ENCODE results near the gene MYO9A.

Gene MYO9A

DNA sequence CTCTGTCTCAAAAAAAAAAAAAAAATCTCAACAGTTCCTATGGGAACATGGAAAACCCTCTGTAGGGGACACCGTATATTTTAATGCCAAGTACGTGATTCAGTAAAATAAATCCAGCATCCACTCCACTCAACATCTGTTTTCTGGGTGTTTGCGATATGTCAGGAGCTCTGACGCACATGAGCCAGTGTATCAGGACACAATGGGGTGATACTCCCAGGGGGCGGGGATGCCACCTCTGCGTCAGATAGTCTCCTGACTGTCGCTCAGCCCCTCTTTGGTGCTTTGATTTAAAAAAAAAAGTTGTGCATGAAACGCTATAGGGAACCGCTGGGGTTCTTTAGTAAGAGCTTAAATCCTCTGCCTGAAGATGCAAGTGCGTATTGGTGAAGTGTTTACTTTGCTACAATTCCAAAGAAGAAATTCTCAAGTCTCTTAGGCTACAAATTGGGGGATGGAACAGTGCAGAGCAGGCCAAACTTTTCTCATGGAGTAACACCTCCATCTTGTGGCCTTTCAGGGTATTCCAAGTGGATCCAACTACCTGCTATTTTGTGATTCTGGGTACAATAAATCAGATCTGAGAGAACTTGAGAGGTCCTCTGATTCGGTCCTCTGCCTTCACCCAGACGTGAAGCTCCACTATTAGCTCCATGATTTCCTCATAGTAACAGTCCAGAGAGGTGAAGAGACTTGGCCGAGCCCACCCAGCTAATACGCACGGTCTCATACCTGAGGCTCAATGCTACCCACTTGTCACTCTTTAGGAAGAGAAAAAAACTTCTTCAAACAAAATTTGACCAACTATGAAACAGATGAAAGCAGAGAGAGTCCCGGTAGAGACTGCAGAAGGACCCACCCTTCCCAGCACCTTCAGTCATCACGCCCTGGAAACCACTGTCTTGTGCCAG is 316.9 kb downstream of the MYO9A start:
- Histone ChIP-seq H3K4me3 (ENCODE audit: low read depth, low read length) (no peak overlapping the region), H3K27ac (ENCODE audit: extremely low read depth, low read depth, low read length) (no peak overlapping the region), H3K4me1 (ENCODE audit: control insufficient read depth, insufficient read depth, low read length) (peaks cover 6% of the 10 kb centered on the region), H3K9me3 (ENCODE audit: control insufficient read depth, insufficient read depth, low read depth, low read length) (no peaks in the 10 kb centered on the region), H3K36me3 (ENCODE audit: control insufficient read depth in 2 of 2, insufficient read depth in 1 of 2, low read length in 2 of 2) (no peaks in the 10 kb centered on the region; a peak in 1 of 3 replicates)
- ChIA-PET POLR2A (interaction anchor here (0.7 kb wide), 1 partner anchor 341 kb away, joined by 3 read pairs; no protein-coding TSS in a partner anchor), CTCF (interaction anchor here (0.6 to 9.3 kb wide), 65 partner anchors 9 to 1221 kb away, joined by 3 to 140 read pairs (median 4); partner anchors contain the start of gene NR2E3)
- TF ChIP-seq, protein P1, sequence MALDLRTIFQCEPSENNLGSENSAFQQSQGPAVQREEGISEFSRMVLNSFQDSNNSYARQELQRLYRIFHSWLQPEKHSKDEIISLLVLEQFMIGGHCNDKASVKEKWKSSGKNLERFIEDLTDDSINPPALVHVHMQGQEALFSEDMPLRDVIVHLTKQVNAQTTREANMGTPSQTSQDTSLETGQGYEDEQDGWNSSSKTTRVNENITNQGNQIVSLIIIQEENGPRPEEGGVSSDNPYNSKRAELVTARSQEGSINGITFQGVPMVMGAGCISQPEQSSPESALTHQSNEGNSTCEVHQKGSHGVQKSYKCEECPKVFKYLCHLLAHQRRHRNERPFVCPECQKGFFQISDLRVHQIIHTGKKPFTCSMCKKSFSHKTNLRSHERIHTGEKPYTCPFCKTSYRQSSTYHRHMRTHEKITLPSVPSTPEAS (tag by site-specific recombination; IDR thresholded peaks at IDR 0.05) = no peak
- TF ChIP-seq ZEB2 (tag by site-specific recombination; IDR thresholded peaks at IDR 0.05) = 0 out of 2 replicates have a peak, but pooled peaks have one; percentile 35
- TF ChIP-seq, protein P2, sequence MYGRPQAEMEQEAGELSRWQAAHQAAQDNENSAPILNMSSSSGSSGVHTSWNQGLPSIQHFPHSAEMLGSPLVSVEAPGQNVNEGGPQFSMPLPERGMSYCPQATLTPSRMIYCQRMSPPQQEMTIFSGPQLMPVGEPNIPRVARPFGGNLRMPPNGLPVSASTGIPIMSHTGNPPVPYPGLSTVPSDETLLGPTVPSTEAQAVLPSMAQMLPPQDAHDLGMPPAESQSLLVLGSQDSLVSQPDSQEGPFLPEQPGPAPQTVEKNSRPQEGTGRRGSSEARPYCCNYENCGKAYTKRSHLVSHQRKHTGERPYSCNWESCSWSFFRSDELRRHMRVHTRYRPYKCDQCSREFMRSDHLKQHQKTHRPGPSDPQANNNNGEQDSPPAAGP (tag by site-specific recombination; IDR thresholded peaks at IDR 0.05) = no peak
- no peak for TF ChIP-seq ZNF404 (tag by site-specific recombination; IDR thresholded peaks at IDR 0.05)
- no peak for TF ChIP-seq ZNF707 (tag by site-specific recombination; IDR thresholded peaks at IDR 0.05)
- no peak for TF ChIP-seq ZFHX2 (tag by site-specific recombination; conservative IDR thresholded peaks at IDR 0.05)
- TF ChIP-seq, protein P3, sequence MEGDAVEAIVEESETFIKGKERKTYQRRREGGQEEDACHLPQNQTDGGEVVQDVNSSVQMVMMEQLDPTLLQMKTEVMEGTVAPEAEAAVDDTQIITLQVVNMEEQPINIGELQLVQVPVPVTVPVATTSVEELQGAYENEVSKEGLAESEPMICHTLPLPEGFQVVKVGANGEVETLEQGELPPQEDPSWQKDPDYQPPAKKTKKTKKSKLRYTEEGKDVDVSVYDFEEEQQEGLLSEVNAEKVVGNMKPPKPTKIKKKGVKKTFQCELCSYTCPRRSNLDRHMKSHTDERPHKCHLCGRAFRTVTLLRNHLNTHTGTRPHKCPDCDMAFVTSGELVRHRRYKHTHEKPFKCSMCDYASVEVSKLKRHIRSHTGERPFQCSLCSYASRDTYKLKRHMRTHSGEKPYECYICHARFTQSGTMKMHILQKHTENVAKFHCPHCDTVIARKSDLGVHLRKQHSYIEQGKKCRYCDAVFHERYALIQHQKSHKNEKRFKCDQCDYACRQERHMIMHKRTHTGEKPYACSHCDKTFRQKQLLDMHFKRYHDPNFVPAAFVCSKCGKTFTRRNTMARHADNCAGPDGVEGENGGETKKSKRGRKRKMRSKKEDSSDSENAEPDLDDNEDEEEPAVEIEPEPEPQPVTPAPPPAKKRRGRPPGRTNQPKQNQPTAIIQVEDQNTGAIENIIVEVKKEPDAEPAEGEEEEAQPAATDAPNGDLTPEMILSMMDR (tag by site-specific recombination; IDR thresholded peaks at IDR 0.05) = peak; percentile 84
- 0 out of 2 replicates have a peak, but pooled peaks have one; percentile 17 for TF ChIP-seq ZBTB17 (tag by site-specific recombination; IDR thresholded peaks at IDR 0.05)
- TF ChIP-seq ZSCAN30 (tag by site-specific recombination; IDR thresholded peaks at IDR 0.05) = peak; percentile 72
- TF ChIP-seq ZNF626 (tag by site-specific recombination; IDR thresholded peaks at IDR 0.05) = no peak
- TF ChIP-seq ZNF571 (tag by site-specific recombination; IDR thresholded peaks at IDR 0.05) = no peak
- TF ChIP-seq ZNF350 (tag by site-specific recombination; IDR thresholded peaks at IDR 0.05) = no peak
- TF ChIP-seq, protein P4, sequence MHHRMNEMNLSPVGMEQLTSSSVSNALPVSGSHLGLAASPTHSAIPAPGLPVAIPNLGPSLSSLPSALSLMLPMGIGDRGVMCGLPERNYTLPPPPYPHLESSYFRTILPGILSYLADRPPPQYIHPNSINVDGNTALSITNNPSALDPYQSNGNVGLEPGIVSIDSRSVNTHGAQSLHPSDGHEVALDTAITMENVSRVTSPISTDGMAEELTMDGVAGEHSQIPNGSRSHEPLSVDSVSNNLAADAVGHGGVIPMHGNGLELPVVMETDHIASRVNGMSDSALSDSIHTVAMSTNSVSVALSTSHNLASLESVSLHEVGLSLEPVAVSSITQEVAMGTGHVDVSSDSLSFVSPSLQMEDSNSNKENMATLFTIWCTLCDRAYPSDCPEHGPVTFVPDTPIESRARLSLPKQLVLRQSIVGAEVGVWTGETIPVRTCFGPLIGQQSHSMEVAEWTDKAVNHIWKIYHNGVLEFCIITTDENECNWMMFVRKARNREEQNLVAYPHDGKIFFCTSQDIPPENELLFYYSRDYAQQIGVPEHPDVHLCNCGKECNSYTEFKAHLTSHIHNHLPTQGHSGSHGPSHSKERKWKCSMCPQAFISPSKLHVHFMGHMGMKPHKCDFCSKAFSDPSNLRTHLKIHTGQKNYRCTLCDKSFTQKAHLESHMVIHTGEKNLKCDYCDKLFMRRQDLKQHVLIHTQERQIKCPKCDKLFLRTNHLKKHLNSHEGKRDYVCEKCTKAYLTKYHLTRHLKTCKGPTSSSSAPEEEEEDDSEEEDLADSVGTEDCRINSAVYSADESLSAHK (tag by site-specific recombination; IDR thresholded peaks at IDR 0.05) = no peak
- no peak for TF ChIP-seq ZNF837 (tag by site-specific recombination; IDR thresholded peaks at IDR 0.05)
- TF ChIP-seq ZNF654 (tag by site-specific recombination; IDR thresholded peaks at IDR 0.05; ENCODE audit: low read depth) = peak; percentile 99
- 0 out of 2 replicates have a peak, but pooled peaks have one; percentile 30 for TF ChIP-seq ZNF121 (tag by site-specific recombination; IDR thresholded peaks at IDR 0.05)
- TF ChIP-seq, protein P5, sequence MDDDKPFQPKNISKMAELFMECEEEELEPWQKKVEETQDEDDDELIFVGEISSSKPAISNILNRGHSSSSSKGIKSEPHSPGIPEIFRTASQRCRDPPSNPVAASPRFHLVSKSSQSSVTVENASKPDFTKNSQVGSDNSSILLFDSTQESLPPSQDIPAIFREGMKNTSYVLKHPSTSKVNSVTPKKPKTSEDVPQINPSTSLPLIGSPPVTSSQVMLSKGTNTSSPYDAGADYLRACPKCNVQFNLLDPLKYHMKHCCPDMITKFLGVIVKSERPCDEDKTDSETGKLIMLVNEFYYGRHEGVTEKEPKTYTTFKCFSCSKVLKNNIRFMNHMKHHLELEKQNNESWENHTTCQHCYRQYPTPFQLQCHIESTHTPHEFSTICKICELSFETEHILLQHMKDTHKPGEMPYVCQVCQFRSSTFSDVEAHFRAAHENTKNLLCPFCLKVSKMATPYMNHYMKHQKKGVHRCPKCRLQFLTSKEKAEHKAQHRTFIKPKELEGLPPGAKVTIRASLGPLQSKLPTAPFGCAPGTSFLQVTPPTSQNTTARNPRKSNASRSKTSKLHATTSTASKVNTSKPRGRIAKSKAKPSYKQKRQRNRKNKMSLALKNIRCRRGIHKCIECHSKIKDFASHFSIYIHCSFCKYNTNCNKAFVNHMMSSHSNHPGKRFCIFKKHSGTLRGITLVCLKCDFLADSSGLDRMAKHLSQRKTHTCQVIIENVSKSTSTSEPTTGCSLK (tag by site-specific recombination; IDR thresholded peaks at IDR 0.05) = no peak
- no peak for TF ChIP-seq ZNF843 (tag by site-specific recombination; IDR thresholded peaks at IDR 0.05)
- no peak for TF ChIP-seq ZBTB8A (tag by site-specific recombination; IDR thresholded peaks at IDR 0.05)
- TF ChIP-seq KLF10 (tag by site-specific recombination; IDR thresholded peaks at IDR 0.05) = 0 out of 2 replicates have a peak, but pooled peaks have one; percentile 41
- TF ChIP-seq ZNF426 (tag by site-specific recombination; IDR thresholded peaks at IDR 0.05) = no peak
- 0 out of 2 replicates have a peak, but pooled peaks have one; percentile 6 for TF ChIP-seq ZNF664 (tag by site-specific recombination; IDR thresholded peaks at IDR 0.05)
- TF ChIP-seq ZNF2 (tag by site-specific recombination; IDR thresholded peaks at IDR 0.05) = peak; percentile 64; the same call in 1 of the 2 replicates
- peak; percentile 46; the same call in 1 of the 2 replicates for TF ChIP-seq ZNF24 (tag by site-specific recombination; IDR thresholded peaks at IDR 0.05)
- TF ChIP-seq ZNF701 (tag by site-specific recombination; IDR thresholded peaks at IDR 0.05) = no peak
- TF ChIP-seq, protein P6, sequence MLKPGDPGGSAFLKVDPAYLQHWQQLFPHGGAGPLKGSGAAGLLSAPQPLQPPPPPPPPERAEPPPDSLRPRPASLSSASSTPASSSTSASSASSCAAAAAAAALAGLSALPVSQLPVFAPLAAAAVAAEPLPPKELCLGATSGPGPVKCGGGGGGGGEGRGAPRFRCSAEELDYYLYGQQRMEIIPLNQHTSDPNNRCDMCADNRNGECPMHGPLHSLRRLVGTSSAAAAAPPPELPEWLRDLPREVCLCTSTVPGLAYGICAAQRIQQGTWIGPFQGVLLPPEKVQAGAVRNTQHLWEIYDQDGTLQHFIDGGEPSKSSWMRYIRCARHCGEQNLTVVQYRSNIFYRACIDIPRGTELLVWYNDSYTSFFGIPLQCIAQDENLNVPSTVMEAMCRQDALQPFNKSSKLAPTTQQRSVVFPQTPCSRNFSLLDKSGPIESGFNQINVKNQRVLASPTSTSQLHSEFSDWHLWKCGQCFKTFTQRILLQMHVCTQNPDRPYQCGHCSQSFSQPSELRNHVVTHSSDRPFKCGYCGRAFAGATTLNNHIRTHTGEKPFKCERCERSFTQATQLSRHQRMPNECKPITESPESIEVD (tag by site-specific recombination; IDR thresholded peaks at IDR 0.05) = no peak; the same call in 1 of the 2 replicates
- no peak for TF ChIP-seq ZNF548 (tag by site-specific recombination; IDR thresholded peaks at IDR 0.05)
